AG09309 (cell line): ENCODE data around the gene EMC6.
A peak's percentile ranks its signal among the peaks of the same experiment; 100 is the strongest.

Source experiments
- DNase-seq: peaks from one replicate; pipeline ENCODE4 v3.0.0-alpha.2; 2010; ENCODE audit warnings: low read depth
- H3K4me3 ChIP-seq: 2 replicates; pipeline ENCODE4 v1.5.1; 2011; ENCODE audit warnings: mild to moderate bottlenecking, low read depth, low read length, moderate library complexity; ENCODE audit not compliant: control insufficient read depth
- TF ChIP-seq, protein P1 (sequence below): IDR thresholded peaks from 2 replicates; pipeline ENCODE4 v1.5.1; 2011; ENCODE audit warnings: mild to moderate bottlenecking, low read depth, low read length, inconsistent platforms; ENCODE audit not compliant: insufficient read depth, control insufficient read depth; ENCODE audit errors: missing control alignments

The EMC6 gene

DNA sequence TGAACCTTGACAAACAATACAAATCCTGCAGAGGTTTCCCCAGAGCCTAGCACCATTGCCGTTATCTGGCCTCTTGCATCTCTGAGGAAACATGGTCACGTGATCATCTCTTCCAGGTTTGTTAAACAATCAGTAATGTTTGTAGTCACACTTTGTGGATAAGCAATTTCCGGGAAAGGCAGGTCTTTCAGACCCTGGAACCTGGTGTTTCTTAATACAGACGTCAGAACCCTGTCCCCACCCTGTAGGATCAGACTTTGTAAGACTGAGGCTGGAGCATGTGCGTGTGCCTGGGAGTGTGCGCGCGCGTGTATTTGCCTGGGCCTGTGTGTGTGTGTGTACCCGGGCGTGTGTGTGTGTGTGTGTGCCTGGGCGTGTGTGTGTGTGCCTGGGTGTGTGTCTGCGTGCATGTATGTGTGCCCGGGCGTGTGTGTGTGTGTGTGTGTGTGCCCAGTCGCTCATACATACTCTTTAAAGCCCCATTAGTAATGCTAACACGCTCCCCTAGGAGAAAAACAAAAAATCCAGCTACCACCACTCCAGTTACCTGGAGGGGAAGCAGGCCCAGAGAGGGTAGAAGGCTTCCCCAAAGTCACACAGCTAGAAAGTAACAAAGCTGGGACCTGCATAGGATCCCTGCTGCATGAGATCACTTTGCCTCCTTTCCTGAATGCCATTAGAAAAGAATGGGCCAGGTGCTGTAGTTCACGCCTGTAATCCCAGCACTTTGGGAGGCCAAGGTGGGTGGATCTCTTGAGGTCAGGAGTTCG is 26.7 kb upstream of the EMC6 start:
- DNase-seq: no peak
- TF ChIP-seq, protein P1, sequence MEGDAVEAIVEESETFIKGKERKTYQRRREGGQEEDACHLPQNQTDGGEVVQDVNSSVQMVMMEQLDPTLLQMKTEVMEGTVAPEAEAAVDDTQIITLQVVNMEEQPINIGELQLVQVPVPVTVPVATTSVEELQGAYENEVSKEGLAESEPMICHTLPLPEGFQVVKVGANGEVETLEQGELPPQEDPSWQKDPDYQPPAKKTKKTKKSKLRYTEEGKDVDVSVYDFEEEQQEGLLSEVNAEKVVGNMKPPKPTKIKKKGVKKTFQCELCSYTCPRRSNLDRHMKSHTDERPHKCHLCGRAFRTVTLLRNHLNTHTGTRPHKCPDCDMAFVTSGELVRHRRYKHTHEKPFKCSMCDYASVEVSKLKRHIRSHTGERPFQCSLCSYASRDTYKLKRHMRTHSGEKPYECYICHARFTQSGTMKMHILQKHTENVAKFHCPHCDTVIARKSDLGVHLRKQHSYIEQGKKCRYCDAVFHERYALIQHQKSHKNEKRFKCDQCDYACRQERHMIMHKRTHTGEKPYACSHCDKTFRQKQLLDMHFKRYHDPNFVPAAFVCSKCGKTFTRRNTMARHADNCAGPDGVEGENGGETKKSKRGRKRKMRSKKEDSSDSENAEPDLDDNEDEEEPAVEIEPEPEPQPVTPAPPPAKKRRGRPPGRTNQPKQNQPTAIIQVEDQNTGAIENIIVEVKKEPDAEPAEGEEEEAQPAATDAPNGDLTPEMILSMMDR: no peak
- H3K4me3 ChIP-seq: no peak overlapping the region

DNA sequence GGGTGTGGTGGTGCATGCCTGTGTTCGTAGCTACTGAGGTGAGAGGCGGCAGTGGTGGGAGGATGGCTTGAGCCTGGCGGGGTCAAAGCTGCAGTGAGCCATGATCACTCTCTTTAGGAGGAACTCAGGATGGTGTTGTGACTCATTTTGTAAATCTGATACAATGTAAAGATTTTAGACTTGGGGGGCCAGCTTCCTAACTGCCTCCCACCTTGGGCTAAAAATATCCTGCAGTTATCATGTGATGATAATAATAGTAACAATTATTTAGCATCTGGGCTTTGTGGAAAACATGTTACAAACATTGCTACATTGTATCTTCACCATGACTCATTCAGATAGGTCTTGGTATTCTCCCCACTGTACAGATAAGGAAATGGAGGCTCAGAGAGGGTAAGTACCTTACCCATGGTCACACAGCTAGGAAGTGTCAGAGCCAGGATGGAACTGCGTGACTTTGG is 24.7 kb upstream of the EMC6 start:
- DNase-seq: no peak
- H3K4me3 ChIP-seq: no peak overlapping the region
- TF ChIP-seq, protein P1: no peak

DNA sequence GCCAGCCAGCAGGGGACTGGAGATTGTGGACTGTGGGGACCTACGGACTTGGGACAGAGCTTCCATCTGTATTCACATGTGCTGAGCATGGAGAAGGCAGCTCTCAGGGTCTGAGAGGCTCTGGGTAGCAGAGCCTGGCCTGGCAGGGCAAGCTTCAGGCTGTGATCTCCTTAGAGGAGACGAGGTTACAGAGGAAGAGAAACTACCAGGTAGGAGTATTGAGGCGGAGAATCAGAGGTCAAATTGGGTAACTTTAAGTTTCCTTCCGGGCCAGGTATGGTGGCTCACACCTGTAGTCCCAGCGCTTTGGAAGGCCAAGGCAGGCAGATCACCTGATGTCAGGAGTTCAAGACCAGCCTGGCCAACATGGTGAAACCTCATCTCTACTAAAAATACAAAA is 23.3 kb upstream of the EMC6 start:
- no peak for DNase-seq
- H3K4me3 ChIP-seq: no peak overlapping the region
- TF ChIP-seq, protein P1: no peak

DNA sequence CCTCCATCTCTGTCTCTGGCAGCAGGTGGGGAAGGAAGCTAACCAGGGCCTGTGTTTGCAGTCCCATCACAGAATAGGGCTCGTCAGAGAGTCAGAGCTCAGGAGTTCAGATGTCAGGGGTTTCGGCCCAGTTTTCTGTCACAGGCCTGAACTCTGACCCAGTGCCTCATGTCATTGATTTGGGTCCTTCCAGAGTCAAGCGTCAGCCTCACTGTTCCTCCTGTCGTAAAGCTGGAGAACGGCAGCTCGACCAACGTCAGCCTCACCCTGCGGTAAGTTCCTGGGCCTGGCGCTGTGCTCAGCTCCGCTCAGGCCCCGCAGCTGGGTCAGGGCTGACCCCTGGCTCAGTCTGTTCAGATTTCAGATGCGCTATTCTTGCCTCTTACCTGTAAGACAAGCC is 21.4 kb upstream of the EMC6 start:
- TF ChIP-seq, protein P1: no peak
- DNase-seq: no peak
- no peak overlapping the region for H3K4me3 ChIP-seq

DNA sequence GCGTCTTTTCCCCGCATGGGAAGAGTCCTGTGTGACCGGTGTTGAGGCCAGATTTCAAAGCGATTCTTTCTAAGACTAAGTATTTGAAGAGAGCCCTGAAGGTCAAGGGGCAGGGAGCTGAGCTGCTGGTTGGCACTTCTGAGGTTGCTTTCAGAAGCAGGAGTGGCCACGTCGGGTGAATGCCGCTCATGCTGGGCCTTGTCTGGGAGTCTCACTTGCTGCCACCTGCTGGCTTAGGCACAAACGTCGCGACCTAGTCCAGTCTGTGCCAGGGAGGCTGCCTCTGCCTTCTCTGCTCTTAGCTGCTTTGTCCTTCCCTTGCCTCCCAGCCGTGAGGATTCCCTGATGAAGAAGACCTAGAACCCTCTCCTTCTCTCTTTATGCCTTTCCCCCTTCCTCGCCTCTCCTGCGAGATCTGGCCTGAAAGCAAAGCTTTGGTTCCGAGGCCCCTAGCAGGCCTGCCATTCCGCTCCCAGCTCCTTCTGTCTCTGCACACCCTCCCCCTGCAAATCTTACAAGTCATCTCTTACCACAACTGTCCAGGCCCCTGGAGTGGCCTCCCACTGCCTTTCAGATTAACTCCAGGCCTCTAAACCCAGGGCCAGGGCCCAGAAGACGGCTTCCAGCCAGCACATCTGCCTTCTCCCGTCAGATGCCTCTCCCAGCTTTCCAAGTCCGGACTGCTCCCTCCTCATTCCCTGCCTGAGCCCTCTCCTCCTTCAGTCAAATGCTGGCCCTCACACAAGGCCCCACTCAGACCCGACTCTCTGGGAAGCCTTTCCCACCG is 20.6 kb upstream of the EMC6 start:
- DNase-seq: no peak
- H3K4me3 ChIP-seq: no peak overlapping the region
- TF ChIP-seq, protein P1: peak; percentile 56

DNA sequence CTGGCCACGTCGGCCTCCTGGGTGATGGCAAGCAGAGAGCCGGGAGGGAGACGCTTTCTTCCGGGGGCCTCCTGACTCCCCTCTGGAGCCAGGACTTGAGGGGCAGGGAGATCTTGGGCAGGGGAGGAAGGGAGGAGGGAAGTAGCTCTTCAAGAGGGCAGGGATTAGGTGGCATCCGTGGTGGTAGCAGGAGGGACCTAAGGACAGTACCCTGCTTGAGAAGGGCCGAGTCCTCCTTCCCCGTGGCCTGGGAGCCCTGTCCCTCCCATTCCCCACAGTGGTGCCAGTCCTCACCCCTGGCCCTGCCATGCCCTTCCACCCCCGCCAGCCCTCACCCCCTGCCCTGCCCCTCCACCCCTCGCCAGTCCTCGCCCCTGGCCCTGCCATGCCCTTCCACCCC is 12.8 kb upstream of the EMC6 start:
- DNase-seq: no peak
- TF ChIP-seq, protein P1: no peak
- no peak overlapping the region for H3K4me3 ChIP-seq
